Adipocyte (in vitro differentiated cells): ENCODE results near the gene FAR1.
A peak's percentile ranks its signal among the peaks of the same experiment; 100 is the strongest.

Experiments
- DNase-seq: peaks from one replicate; pipeline ENCODE4 v3.0.0-alpha.2; 2015; ENCODE audit warnings: low read depth
- H3K27me3 ChIP-seq: replicated peaks from 2 replicates; pipeline ENCODE4 v1.7.0; 2013; ENCODE audit warnings: mild to moderate bottlenecking, low read length, moderate library complexity; ENCODE audit not compliant: control insufficient read depth, insufficient read depth
- H3K36me3 ChIP-seq: 2 replicates; pipeline ENCODE4 v1.7.0; 2013; ENCODE audit warnings: low read length, mild to moderate bottlenecking, moderate library complexity; ENCODE audit not compliant: control insufficient read depth, insufficient read depth, severe bottlenecking
- H3K4me1 ChIP-seq: 2 replicates; pipeline ENCODE4 v1.7.0; 2013; ENCODE audit warnings: mild to moderate bottlenecking, low read length, moderate library complexity; ENCODE audit not compliant: control insufficient read depth, insufficient read depth
- H3K4me3 ChIP-seq: 2 replicates; pipeline ENCODE4 v1.7.0; 2013; ENCODE audit warnings: mild to moderate bottlenecking, low read length, moderate library complexity
- H3K9ac ChIP-seq: 2 replicates; pipeline ENCODE4 v1.7.0; 2013; ENCODE audit warnings: mild to moderate bottlenecking, low read length, moderate library complexity
- H3K9me3 ChIP-seq: 2 replicates; pipeline ENCODE4 v1.7.0; 2013; ENCODE audit warnings: mild to moderate bottlenecking, low read length, moderate library complexity; ENCODE audit not compliant: control insufficient read depth

FAR1 gene

GRCh38 chr11:13763341-13763740 lies 94.9 kb downstream of the FAR1 start:
- Histone ChIP-seq H3K9me3 (no peaks in the 10 kb centered on the region), H3K4me3 (no peak overlapping the region), H3K27me3 (peaks cover 7% of the 10 kb centered on the region), H3K9ac (no peak overlapping the region), H3K36me3 (no peaks in the 10 kb centered on the region), H3K4me1 (peaks cover 9% of the 10 kb centered on the region)
- no peak for DNase-seq

GRCh38 chr11:13765886-13766285 lies 97.4 kb downstream of the FAR1 start:
- Histone ChIP-seq H3K27me3 (peaks cover 13% of the 10 kb centered on the region), H3K4me3 (no peak overlapping the region), H3K36me3 (no peaks in the 10 kb centered on the region), H3K4me1 (peaks cover 9% of the 10 kb centered on the region), H3K9ac (no peak overlapping the region), H3K9me3 (peaks cover 2% of the 10 kb centered on the region)
- DNase-seq = no peak

GRCh38 chr11:13767471-13767870 lies 99.0 kb downstream of the FAR1 start:
- H3K27me3 ChIP-seq = peaks cover 18% of the 10 kb centered on the region
- H3K4me1 ChIP-seq = no peaks in the 10 kb centered on the region
- H3K9me3 ChIP-seq = peaks cover 2% of the 10 kb centered on the region
- H3K9ac ChIP-seq = no peak overlapping the region
- no peak for DNase-seq
- no peaks in the 10 kb centered on the region for H3K36me3 ChIP-seq
- no peak overlapping the region for H3K4me3 ChIP-seq

DNA sequence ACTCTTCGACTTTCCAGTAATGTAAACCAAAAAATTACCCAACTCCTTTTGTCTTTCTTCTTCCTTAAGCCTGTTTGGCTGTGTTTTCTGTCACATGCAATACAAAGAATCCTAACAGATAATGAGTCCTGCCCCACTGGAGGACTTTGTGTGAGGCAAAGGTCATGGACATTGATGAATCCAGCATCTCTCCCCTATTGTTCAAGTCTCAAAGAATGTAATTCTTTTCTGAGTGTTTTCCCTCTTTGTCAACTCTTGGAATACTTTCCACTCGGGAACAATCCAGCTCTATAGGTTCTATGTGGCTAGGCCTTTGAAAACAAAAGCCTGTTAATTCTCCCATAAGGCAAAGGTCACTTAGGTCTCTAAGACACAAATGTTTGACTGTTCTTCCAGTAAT lies 100.7 kb downstream of the FAR1 start:
- no peak for DNase-seq
- Histone ChIP-seq H3K4me3 (no peak overlapping the region), H3K9me3 (peaks cover 7% of the 10 kb centered on the region), H3K27me3 (peaks cover 19% of the 10 kb centered on the region), H3K36me3 (no peaks in the 10 kb centered on the region), H3K4me1 (no peaks in the 10 kb centered on the region), H3K9ac (no peak overlapping the region)

- DNase-seq = no peak
- Histone ChIP-seq H3K27me3 (peaks cover 17% of the 10 kb centered on the region), H3K9me3 (peaks cover 7% of the 10 kb centered on the region), H3K4me1 (no peaks in the 10 kb centered on the region), H3K9ac (no peak overlapping the region), H3K4me3 (no peak overlapping the region), H3K36me3 (no peaks in the 10 kb centered on the region)
Measured at GRCh38 chr11:13771151-13771550, 102.7 kb downstream of the FAR1 start.

DNA sequence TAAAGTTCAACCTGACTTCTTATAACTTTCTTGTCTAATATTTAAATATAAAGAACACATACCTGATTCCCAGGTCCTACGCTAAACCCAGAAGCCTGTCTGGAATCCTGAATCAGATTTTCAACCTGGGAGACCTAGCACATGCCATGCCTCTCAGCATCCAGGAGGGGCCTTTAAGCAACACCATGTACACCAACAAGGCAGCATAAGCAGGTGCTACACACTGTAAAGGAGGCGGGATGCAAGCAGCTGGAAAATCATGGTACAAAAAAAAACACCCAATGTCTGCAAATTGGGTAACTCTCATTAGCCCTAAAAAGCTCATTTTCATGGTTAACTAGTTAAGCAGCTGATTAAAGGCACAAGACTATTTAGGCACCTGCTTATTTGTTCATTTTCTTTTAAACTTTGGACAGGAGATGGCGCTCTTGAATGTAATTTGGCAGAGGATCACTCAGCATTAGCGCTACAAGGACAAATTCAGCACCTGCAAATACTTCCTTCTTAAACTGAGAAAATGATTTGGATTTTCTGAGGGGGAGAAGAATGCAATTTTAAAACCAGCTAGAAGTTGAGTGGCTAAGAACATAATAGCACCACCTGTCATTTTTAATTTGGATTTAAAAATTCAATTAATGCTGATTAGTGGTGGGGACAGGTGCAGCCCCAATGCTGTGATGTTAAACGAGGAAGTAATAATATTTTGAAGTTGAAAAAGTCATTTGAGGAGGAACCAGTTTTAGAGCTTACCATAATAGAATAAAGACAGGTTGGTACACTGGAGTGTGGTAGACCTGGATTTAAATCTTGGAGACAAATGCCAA lies 104.0 kb downstream of the FAR1 start:
- Histone ChIP-seq H3K36me3 (no peaks in the 10 kb centered on the region), H3K27me3 (peaks cover 17% of the 10 kb centered on the region)
- DNase-seq = peak; percentile 75

GRCh38 chr11:13775471-13775870 lies 107.0 kb downstream of the FAR1 start:
- Histone ChIP-seq H3K4me3 (no peak overlapping the region), H3K9ac (no peak overlapping the region), H3K9me3 (peaks cover 5% of the 10 kb centered on the region), H3K36me3 (no peaks in the 10 kb centered on the region), H3K27me3 (peaks cover 27% of the 10 kb centered on the region), H3K4me1 (no peaks in the 10 kb centered on the region)
- DNase-seq = no peak

More for the DNA sequence above, 104.0 kb downstream of the FAR1 start:
- no peak overlapping the region for H3K9ac ChIP-seq
- H3K4me3 ChIP-seq = no peak overlapping the region
- H3K4me1 ChIP-seq = no peaks in the 10 kb centered on the region
- peaks cover 7% of the 10 kb centered on the region for H3K9me3 ChIP-seq

DNA sequence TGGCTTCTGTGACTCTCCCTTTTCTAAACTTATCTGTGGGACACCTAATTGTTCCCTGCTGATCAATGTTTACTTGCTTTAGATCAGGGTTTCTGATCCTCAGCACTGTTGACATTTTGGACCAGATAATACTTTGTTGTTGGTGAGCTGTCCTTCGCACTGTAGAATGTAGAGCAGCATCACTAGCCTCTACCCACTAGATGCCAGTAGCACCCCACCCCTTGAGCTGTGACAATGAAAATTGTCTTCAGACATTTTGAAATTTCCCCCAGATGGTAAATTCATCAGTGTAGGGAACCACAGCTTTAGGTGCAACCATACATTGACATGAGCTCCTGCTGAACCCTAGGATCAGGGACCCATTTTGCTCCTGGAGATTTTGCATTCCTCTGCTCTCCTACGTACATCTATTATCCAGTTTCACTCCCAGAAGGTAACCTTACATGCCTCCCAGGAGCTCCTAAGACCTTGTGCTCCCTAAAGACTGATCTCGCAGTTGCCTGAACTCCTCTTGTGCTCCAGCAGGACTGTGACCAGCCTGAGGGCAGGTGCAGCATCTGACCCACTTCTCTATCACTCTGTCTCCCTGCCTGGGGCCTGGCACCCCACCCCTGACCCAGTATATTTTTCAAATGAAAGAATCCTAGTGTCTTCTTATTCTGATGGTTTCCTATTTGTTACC lies 107.8 kb downstream of the FAR1 start:
- Histone ChIP-seq H3K9ac (no peak overlapping the region), H3K27me3 (peaks cover 26% of the 10 kb centered on the region), H3K4me3 (no peak overlapping the region), H3K36me3 (no peaks in the 10 kb centered on the region), H3K9me3 (peaks cover 5% of the 10 kb centered on the region), H3K4me1 (no peaks in the 10 kb centered on the region)
- DNase-seq = peak; percentile 7

DNA sequence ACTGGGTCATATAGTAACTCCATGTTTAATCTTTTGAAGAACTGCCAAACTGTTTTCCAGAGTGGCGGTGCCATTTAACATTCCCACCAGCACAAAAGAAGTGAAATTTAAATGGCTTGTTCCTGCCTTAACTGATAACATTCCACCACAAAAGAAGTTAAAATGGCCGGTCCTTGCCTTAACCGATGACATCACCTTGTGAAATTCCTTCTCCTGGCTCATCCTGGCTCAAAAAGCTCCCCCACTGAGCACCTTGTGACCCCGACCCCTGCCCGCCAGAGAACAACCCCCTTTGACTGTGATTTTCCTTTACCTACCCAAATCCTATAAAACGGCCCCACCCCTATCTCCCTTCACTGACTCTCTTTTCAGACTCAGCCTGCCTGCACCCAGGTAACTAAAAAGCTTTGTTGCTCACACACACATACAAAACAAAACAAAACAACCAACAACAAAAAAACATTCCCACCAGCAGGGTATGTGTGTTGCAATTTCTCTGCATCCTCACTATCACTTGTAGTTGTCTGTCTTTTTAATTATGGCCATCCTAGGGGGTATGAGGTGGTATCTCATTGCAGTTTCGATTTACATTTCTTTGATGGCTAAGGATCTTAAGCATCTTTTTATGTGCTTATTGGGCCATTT lies 109.0 kb downstream of the FAR1 start:
- no peaks in the 10 kb centered on the region for H3K36me3 ChIP-seq
- peaks cover 25% of the 10 kb centered on the region for H3K27me3 ChIP-seq
- no peak overlapping the region for H3K9ac ChIP-seq
- peaks cover 5% of the 10 kb centered on the region for H3K9me3 ChIP-seq
- H3K4me3 ChIP-seq = no peak overlapping the region
- no peaks in the 10 kb centered on the region for H3K4me1 ChIP-seq
- DNase-seq = no peak

- Histone ChIP-seq H3K9me3 (peaks cover 5% of the 10 kb centered on the region), H3K4me3 (no peak overlapping the region), H3K9ac (no peak overlapping the region), H3K27me3 (peaks cover 20% of the 10 kb centered on the region), H3K36me3 (no peaks in the 10 kb centered on the region), H3K4me1 (no peaks in the 10 kb centered on the region)
- no peak for DNase-seq
Measured at GRCh38 chr11:13778345-13778744, 109.9 kb downstream of the FAR1 start.

DNA sequence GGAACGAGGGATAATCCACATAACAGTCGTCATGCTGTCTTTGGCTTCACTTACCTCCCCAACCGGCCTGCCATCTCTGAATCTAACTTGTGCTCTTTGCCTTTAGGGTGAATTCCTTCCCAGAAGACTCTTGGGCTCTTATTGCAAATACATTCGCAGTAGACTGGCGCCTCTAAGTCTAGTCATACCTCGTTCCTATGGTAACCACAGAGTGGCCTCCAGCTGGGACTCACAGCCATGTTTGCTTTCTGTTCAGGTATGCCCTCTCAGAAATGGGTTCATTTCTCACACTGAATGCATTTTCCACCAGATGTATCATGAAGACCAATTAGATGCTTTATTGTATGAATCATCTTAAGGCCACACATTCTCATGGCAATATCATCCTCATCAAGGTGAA lies 112.7 kb downstream of the FAR1 start:
- Histone ChIP-seq H3K36me3 (no peaks in the 10 kb centered on the region), H3K9ac (no peak overlapping the region), H3K4me3 (no peak overlapping the region), H3K9me3 (no peaks in the 10 kb centered on the region), H3K4me1 (no peaks in the 10 kb centered on the region), H3K27me3 (peaks cover 35% of the 10 kb centered on the region)
- DNase-seq = no peak
